Skin epidermis (tissue), 12 donors: ENCODE results near the gene CDCA4.
A peak's percentile ranks its signal among the peaks of the same experiment; 100 is the strongest.

Source experiments
- H3K27ac ChIP-seq, 21 experiments: fragments of 200-600 bp; sonication (generic) in 11 of 21; one replicate each; pipeline ENCODE4 v1.5.0; 2020; ENCODE audit warnings: mild to moderate bottlenecking in 3 of 21, inconsistent platforms in 2 of 21, moderate library complexity in 2 of 21
- H3K4me3 ChIP-seq, 7 experiments: fragments of 200-600 bp; sonication (generic) in 2 of 7; one replicate each; pipeline ENCODE4 v1.5.0; 2020; ENCODE audit warnings: inconsistent platforms in 2 of 7, mild to moderate bottlenecking in 2 of 7, moderate library complexity in 1 of 7

Gene CDCA4

DNA sequence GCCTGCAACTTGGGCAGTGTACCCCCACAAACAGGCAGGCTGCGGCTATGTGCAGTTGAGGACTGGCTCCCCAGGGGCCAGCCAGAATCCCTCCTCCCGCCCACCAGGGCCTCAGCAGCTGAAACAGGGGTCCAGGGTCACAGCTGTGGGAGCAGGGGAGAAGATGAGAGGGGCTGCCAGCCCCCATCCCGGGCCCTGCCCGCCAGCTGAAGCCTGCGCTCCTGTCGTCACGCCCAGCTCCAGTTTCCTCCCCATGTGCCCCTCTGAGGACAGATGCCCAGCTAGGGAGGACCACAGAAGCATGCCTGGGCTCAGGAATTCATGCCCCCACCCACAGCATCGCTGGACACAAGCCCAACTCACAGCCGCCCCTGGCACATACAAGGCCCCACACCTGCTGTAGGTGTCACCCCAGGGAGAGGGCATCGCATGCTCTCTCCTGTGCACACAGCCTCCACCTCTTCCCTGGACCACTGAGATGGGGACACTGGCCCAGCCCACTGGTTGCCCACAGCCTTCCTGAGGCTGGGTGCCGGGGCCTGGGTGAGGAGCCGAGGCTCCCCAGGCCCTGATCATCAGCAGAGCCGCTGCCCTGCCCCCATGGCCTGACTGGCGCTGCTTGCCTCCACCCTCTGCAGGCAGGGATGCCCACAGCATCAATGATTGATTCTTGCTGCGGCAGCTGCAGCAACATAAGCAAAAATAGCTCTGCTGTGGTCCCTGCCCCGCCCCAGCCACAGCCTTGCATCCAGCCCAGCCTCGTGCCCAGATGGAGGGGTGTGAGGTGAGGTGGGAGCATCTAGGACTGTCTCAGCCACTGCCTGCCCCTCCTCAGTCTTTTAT lies 39.0 kb downstream of the CDCA4 start:
- H3K4me3 ChIP-seq = no peak overlapping the region
- H3K27ac ChIP-seq = no peak overlapping the region

- no peak overlapping the region for H3K4me3 ChIP-seq
- no peak overlapping the region for H3K27ac ChIP-seq
Measured at GRCh38 chr14:104980611-104981531, 40.0 kb downstream of the CDCA4 start.

- no peak overlapping the region for H3K4me3 ChIP-seq
- H3K27ac ChIP-seq = no peak overlapping the region
Measured at GRCh38 chr14:104979758-104980610, 40.9 kb downstream of the CDCA4 start.

DNA sequence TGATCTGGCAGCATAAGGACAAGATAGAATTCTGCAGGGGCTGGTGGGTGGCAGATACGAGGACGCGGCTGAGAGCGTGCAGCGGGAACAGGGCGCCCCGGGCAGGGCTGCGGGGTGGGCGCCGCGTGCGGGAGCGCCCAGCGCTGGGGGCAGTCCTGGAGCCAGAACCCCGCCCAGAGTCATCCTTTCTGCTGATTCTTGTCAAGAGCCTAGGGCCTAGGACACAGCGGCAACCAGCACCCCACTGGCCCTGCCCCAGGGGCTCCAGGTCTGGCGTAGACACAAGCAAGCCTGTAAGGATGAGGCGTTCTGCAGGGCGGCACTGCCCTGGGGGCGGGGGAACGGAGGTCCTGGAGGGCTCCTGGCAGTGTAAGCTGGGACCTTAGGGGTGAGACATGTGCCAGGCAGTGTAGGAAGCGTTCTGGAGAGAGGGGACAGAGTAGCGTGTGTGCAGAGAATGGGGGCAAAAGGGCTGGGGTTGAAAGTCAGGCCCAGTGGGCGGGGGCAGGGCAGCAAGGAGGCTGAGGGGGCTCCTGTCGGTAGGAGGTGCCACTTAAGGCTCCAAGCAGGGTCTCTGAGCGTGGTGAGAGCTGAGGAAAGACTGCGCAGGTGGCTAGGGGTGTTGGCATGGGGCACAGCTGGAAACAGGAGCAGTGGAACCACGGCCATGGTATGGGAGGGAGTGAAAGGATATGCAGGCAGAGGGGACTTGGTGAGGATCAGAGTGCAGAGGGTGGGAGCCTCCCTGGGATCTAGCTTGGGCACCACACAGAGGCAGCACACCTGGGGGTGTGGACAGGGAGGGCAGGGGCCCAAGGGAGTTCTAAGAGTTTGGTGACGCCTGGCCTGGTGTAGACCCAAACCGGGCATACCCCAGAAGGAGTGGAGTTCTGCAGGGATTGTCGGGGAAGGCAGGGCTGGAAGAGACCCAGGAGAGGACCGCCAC lies 41.9 kb downstream of the CDCA4 start:
- peak overlapping the region in 5 of 7 experiments; percentile 32 to 58 (median 51) for H3K4me3 ChIP-seq
- H3K27ac ChIP-seq = peak overlapping the region in 1 of 21 experiments; percentile 19

GRCh38 chr14:104977681-104978653 lies 42.9 kb downstream of the CDCA4 start, which contains the start of gene AHNAK2:
Gene AHNAK2 (minus strand): TSS chr14:104978374. CDS start chr14:104978237, 137 bp downstream.
- Histone ChIP-seq H3K4me3 (peak within 1 kb of the TSS; percentile 19 to 58 (median 46)), H3K27ac (peak within 1 kb of the TSS in 12 of 21 experiments; percentile 9 to 78 (median 56))

GRCh38 chr14:104977008-104977680 lies 43.7 kb downstream of the CDCA4 start:
- H3K27ac ChIP-seq = peak overlapping the region in 9 of 21 experiments; percentile 9 to 78 (median 62)
- H3K4me3 ChIP-seq = peak overlapping the region; percentile 19 to 58 (median 46)

DNA sequence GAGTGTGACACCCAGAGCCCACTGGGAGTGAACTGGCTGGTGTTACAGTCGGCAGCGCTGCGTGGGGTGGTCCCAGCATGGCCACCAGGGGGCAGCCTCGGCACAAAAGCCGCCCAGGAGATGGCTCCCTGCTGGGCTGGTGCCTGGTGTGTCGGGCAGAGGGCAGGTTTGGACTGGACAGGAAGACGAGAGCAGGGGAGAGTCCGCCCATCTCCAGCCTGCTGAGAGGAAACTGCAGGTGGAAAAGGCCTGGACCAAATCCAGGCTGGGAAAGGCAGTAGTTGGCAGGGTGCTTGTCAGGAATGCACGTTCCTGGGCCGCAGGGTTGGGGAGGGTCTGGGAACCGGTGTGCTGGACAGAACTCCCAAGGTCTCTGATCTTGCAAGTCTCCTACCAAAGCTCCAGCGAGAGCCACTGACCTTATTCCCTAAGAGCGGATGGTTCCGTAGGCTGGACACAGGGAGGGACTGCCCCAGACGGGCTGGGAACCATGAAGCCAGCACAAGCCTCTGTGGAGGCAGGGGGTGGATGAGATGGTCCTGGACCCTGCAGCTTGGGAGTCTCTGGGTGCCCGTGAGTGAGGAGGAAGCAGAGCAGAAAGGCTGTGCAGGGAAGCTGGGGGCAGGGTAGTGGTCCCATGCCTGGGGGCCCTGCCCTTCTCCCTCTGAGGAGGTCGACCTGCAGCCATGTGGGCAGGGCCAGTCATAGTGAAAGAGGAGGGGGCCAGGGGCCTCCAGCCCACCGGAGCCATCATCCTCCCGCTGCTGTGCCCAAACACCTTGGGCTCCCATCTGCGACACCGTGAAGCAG lies 44.5 kb downstream of the CDCA4 start:
- Histone ChIP-seq H3K4me3 (no peak overlapping the region), H3K27ac (no peak overlapping the region)

- Histone ChIP-seq H3K4me3 (no peak overlapping the region), H3K27ac (peak overlapping the region in 2 of 21 experiments; percentile 76 to 91)
Measured at GRCh38 chr14:104975481-104976197, 45.2 kb downstream of the CDCA4 start.

- peak overlapping the region in 16 of 21 experiments; percentile 2 to 98 (median 92) for H3K27ac ChIP-seq
- no peak overlapping the region for H3K4me3 ChIP-seq
Measured at GRCh38 chr14:104974665-104975390, 46.1 kb downstream of the CDCA4 start.

- Histone ChIP-seq H3K4me3 (no peak overlapping the region), H3K27ac (peak overlapping the region in 19 of 21 experiments; percentile 2 to 98 (median 91))
Measured at GRCh38 chr14:104974146-104974541, 46.7 kb downstream of the CDCA4 start.

GRCh38 chr14:104973385-104974145 lies 47.3 kb downstream of the CDCA4 start:
- Histone ChIP-seq H3K27ac (peak overlapping the region; percentile 15 to 98 (median 91)), H3K4me3 (no peak overlapping the region)

DNA sequence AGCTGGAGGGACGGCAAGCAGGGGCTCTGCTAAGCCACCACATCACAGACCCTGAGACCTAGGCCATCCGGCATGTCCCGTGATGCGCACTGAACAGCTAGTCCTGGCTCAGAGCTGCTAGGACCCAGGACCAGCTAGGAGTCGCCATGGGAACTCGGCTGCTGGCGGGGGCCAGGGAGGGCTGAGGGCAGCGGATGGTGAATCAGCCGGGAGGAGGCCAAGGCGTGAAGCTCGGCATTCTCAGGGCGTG lies 47.8 kb downstream of the CDCA4 start:
- H3K27ac ChIP-seq = peak overlapping the region; percentile 71 to 98 (median 91)
- H3K4me3 ChIP-seq = no peak overlapping the region

DNA sequence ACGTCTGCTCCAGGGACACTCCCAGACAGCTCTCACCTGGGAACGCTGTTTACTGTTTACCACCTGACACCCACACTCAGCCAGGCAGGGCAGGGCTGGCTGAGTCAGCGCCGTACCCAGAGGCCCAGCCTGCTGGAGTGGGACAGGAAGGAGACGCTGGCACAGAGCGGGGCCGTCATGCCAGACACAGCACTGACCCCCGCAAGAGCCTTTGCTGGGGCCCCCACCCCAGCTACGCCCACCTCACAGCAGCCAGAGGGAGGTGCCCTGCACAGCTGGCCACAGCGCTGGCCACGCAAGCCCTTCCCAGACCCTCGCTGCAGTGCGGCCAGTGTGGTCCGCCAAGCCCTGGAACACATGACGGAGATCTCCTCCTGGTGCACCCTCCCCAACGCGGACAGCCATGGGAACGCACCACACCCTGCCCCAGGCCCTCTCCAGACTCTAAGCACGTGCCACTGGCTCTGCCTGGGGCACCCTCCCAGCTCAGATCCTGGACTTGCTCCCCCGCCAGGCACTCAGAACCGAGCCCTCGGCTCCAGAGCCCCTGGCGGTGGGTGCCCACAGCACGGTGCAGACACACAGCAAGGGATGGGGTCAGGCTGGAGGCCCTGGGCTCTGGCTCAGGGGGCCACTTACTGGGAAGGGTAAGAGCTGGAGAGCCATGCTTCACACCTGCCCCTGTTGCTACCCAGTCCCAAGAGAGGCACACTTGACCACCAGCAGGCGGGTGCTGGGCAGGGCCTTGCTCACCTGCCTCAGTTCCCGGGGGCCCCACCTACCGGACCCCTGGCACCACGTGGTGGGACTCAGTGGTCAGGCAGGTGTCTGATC lies 48.4 kb downstream of the CDCA4 start:
- Histone ChIP-seq H3K4me3 (no peak overlapping the region), H3K27ac (peak overlapping the region; percentile 71 to 98 (median 91))
